K562 treated with DMSO at 1 percent for 12 hours (cell line): Measurements from ENCODE around the gene UCK2. TPM values are rescaled to one million over a fixed set of nuclear protein-coding genes. Genes with fewer than 3 reads are reported as not detected.

ENCODE experiments used
- total RNA-seq: library from RNA; unstranded; fragments of 300-600 nt; gene quantifications from 2 replicates; pipeline ENCODE4 v1.2.3, GENCODE V29; 2022; ENCODE audit not compliant: insufficient read depth

The UCK2 gene
- 29.7 and 49.5 TPM in 2 replicates for total RNA-seq

DNA sequence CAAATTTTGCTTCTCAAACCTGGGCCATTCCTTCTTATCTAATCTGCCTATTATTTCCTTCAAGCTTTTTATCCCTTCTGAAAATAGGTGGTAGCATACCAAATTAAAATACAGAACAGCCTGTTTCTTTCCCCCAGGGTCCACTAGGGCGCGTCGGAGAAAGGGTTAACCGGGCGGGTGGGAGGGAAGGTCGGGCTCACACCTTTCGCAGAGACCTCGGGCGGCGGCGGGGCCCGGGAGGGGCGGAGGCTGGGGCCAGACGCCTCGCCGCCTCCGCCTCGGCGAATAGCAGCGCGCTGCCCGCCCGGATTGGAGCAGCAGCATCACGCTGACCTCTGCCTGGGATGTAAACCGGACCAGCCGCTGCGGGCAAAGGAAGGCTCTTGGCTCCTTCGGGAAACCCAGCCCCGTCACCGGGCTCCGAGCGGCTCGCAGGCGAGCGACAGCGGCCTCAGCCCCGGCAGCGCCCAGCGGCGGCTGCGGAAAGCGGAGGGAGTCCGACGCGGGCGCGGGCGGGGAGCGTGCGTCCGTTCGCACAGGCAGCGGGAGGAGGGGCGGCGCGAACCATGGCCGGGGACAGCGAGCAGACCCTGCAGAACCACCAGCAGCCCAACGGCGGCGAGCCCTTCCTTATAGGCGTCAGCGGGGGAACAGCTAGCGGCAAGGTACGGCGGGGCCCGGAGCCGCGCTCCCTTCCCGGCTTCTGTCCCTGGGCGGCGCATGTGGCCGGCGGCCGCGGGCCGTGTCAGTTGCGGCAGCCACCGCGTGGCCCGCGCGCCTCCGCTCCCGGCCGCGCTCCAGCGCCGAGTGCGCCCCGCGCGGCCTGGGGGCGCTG, at the start of gene UCK2:
TSS of gene UCK2 (plus strand) at position 347 of the 835 bp plus-strand sequence. CDS start at position 567, 220 bp downstream.

Other genes starting within 250 kb of the UCK2 start
- gene MGST3, start 196.4 kb upstream of the UCK2 start, total RNA-seq, result 113 and 134 TPM in 2 replicates
- gene ALDH9A1, start 129.1 kb upstream of the UCK2 start, total RNA-seq, result 37.8 and 42.9 TPM in 2 replicates
- 101 and 117 TPM in 2 replicates for gene TMCO1, start 58.7 kb upstream of the UCK2 start, total RNA-seq